D721Med (cell line): ENCODE measurements around the gene AK5.
A peak's percentile ranks its signal among the peaks of the same experiment; 100 is the strongest.
"Not testable (repeated sequence)": the region's sequence is repeated elsewhere in the genome, so short reads cannot be mapped to it uniquely, and the experiment has no call there.

Experiments used
- DNase-seq: peaks from one replicate; pipeline ENCODE4 v3.0.0; 2011; ENCODE audit warnings: low spot score; ENCODE audit not compliant: insufficient read length
- FAIRE-seq: peaks from 2 replicates; lab custom pipeline; 2011; peaks lifted over from hg19 to GRCh38; lab: Jason Lieb, UNC
- CTCF ChIP-seq: IDR thresholded peaks from 2 replicates; pipeline ENCODE4 v1.5.1; 2012; ENCODE audit warnings: mild to moderate bottlenecking, control low read depth; ENCODE audit not compliant: insufficient read depth; ENCODE audit errors: missing control alignments

AK5 gene

GRCh38 chr1:77308889-77309621, 27.2 kb downstream of the AK5 start:
- TF ChIP-seq CTCF: no peak
- DNase-seq (no peak), FAIRE-seq (no peak)

GRCh38 chr1:77310924-77311323, 29.1 kb downstream of the AK5 start:
- DNase-seq (no peak), FAIRE-seq (no peak)
- no peak for TF ChIP-seq CTCF

GRCh38 chr1:77312364-77312763, 30.5 kb downstream of the AK5 start:
- not testable (repeated sequence) for FAIRE-seq, DNase-seq

- TF ChIP-seq CTCF: peak; percentile 25
- no peak for DNase-seq
- FAIRE-seq: no peak
Measured at GRCh38 chr1:77313491-77313890, 31.7 kb downstream of the AK5 start.

- DNase-seq (no peak), FAIRE-seq (no peak)
- TF ChIP-seq CTCF: no peak
Measured at GRCh38 chr1:77316006-77316405, 34.2 kb downstream of the AK5 start.

- no peak for DNase-seq
- no peak for FAIRE-seq
- no peak for TF ChIP-seq CTCF
Measured at GRCh38 chr1:77316966-77317365, 35.1 kb downstream of the AK5 start.

GRCh38 chr1:77319036-77319705, 37.4 kb downstream of the AK5 start:
- no peak for FAIRE-seq
- DNase-seq: no peak
- TF ChIP-seq CTCF: no peak
